ENCODE results near the gene RASGEF1B. TPM values are rescaled to one million over a fixed set of nuclear protein-coding genes. Genes with fewer than 3 reads are reported as not detected.

RASGEF1B gene
- total and polyA plus RNA-seq, 2 experiments from 2014 or later: 2.9 to 4.6 TPM

DNA sequence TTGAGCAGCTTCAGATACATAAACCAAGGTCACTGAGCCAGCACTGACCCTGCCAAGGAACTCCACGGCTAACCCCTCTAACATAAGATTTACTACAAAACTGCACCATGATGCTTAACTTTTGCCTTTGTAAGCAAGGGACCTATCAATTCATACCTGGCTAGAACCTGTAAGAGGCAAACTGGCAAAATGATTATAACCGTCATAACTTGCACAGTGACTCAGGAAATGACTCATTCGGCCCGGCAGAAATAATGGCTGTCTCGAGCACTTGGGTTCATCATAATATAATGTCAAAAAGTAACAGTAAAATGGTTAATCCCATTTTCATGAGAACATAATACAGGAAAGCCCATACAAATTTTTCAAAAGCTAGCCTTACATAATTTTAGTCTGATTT is 17.2 kb downstream of the RASGEF1B start:
- H3K4me1 ChIP-seq (ENCODE audit: low read depth): no peaks in the 10 kb centered on the region
- DNase-seq (ENCODE audit: low read depth in 1 of 2, low spot score in 1 of 2): no peak
- H3K27ac ChIP-seq: no peak overlapping the region
- H3K4me3 ChIP-seq: no peak overlapping the region
- no peaks in the 10 kb centered on the region for H3K27me3 ChIP-seq
- TF ChIP-seq, protein P1, sequence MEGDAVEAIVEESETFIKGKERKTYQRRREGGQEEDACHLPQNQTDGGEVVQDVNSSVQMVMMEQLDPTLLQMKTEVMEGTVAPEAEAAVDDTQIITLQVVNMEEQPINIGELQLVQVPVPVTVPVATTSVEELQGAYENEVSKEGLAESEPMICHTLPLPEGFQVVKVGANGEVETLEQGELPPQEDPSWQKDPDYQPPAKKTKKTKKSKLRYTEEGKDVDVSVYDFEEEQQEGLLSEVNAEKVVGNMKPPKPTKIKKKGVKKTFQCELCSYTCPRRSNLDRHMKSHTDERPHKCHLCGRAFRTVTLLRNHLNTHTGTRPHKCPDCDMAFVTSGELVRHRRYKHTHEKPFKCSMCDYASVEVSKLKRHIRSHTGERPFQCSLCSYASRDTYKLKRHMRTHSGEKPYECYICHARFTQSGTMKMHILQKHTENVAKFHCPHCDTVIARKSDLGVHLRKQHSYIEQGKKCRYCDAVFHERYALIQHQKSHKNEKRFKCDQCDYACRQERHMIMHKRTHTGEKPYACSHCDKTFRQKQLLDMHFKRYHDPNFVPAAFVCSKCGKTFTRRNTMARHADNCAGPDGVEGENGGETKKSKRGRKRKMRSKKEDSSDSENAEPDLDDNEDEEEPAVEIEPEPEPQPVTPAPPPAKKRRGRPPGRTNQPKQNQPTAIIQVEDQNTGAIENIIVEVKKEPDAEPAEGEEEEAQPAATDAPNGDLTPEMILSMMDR (IDR thresholded peaks at IDR 0.05; ENCODE audit: low read depth, low read length): no peak
- H3K9me3 ChIP-seq (ENCODE audit: low read depth): no peaks in the 10 kb centered on the region
- H3K36me3 ChIP-seq: peaks cover 2% of the 10 kb centered on the region

DNA sequence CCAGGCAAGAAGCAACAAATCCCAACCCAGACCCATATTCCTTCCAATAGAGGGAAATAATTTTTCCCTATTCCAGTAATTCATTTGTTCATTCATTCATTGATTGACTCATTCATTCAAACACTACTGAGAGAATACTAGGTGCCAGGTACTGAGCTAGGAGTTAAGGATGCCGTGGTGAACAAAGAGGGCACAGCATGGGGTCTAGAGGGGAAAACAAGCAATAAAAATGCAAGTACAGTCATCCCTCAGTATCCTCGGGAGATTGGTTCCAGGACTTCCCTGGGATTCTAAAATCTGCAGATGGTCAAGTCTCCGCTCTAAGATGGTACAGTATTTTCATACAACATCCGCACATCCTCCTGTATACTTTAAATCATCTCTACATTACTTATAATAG is 18.7 kb downstream of the RASGEF1B start:
- Histone ChIP-seq H3K9me3 (ENCODE audit: low read depth) (no peaks in the 10 kb centered on the region), H3K36me3 (peaks cover 2% of the 10 kb centered on the region), H3K27ac (no peak overlapping the region), H3K4me3 (no peak overlapping the region), H3K27me3 (no peaks in the 10 kb centered on the region), H3K4me1 (ENCODE audit: low read depth) (no peaks in the 10 kb centered on the region)
- no peak for DNase-seq (ENCODE audit: low read depth in 1 of 2, low spot score in 1 of 2)
- TF ChIP-seq, protein P1 (IDR thresholded peaks at IDR 0.05; ENCODE audit: low read depth, low read length): no peak

DNA sequence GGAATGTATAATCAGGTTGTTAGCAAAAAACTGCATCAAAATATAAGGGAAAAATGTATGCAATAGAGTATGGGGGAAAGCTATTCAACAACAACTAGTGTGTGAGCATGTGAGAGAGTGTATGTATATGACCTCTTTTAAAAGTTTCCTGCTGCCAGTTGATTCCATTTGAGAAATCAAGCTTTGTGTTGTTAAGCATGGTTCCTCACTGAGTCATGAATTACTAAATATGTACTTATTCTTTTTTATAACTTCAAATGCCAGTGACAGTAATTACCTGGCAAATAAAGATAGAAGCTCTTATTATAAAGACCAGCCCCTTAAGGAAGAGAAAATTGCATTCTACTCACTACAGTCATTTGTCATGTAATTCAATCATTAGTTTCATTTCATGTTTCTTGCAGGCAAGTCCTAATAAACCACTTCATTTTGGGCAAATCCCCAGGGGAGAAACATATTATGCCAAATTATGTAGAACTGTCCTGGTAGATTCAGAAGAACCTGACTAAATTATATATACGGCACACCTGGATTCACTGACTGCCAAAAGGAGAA is 19.2 kb downstream of the RASGEF1B start:
- Histone ChIP-seq H3K4me1 (ENCODE audit: low read depth) (no peaks in the 10 kb centered on the region), H3K4me3 (no peak overlapping the region), H3K9me3 (ENCODE audit: low read depth) (no peaks in the 10 kb centered on the region), H3K27me3 (no peaks in the 10 kb centered on the region), H3K36me3 (peaks cover 2% of the 10 kb centered on the region), H3K27ac (no peak overlapping the region)
- TF ChIP-seq, protein P1 (IDR thresholded peaks at IDR 0.05; ENCODE audit: low read depth, low read length): no peak
- peak in 1 of 2 donors; percentile 12 for DNase-seq (ENCODE audit: low read depth in 1 of 2, low spot score in 1 of 2)

DNA sequence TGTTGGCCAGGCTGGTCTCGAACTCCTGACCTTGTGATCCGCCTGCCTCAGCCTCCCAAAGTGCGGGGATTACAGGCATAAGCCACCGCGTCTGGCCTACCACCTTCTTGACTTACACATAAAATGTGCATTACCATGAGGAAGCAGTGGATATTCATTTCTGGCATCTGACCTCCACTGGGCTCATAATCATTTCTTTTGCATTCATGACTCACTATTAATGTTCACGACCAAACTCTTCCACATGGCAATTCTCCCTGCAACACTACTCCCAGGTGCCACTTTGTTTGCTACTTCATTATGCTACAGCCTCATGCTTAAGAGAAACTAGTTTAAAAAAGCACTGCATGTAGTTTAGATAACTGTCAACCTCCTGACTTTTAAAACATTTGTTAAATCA is 22.7 kb downstream of the RASGEF1B start:
- no peak overlapping the region for H3K4me3 ChIP-seq
- no peaks in the 10 kb centered on the region for H3K27me3 ChIP-seq
- TF ChIP-seq, protein P1 (IDR thresholded peaks at IDR 0.05; ENCODE audit: low read depth, low read length): no peak
- no peak for DNase-seq (ENCODE audit: low read depth in 1 of 2, low spot score in 1 of 2)
- H3K27ac ChIP-seq: no peak overlapping the region
- H3K4me1 ChIP-seq (ENCODE audit: low read depth): no peaks in the 10 kb centered on the region
- H3K9me3 ChIP-seq (ENCODE audit: low read depth): no peaks in the 10 kb centered on the region
- no peaks in the 10 kb centered on the region for H3K36me3 ChIP-seq

DNA sequence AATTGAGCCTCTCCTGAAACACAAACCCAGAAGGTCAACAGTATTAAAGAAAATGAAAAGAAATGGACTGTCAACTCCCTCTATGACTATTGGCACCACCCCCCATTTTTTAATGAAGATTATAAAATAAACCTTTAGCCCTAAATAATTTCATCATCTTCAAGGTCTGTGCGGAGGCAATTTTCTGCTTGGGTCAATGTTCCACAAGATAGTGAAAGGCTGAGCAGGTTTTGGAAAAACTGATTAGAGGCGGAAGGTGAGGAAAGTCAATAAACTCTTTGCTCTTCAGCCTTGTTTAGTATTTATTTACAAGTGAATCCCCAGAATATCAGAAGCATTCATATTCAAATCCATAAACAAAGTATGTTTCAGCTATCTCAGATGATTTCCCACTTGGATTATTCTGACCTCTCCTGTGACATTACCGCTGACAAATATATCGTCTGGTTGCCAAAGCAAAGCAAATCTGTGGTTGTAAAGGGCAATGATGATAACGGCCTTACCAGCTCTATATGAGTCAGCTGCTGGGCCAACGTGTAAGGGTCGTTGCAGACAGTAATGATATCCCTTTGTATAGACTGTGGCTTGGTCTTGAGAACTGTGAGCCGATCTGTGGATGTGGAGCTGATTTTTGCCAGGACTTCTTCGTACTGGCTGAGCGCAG is 24.0 kb downstream of the RASGEF1B start:
- DNase-seq (ENCODE audit: low read depth in 1 of 2, low spot score in 1 of 2): peak in 1 of 2 donors; percentile 11
- Histone ChIP-seq H3K27ac (no peak overlapping the region), H3K4me1 (ENCODE audit: low read depth) (no peaks in the 10 kb centered on the region), H3K36me3 (no peaks in the 10 kb centered on the region), H3K9me3 (ENCODE audit: low read depth) (no peaks in the 10 kb centered on the region), H3K4me3 (no peak overlapping the region), H3K27me3 (no peaks in the 10 kb centered on the region)
- TF ChIP-seq, protein P1 (IDR thresholded peaks at IDR 0.05; ENCODE audit: low read depth, low read length): no peak

Measured in cardiac muscle cell (in vitro differentiated cells and primary cell).